Measurements from ENCODE around the gene CCND1.

CCND1 gene

GRCh38 chr11:69649576-69649900 is 8.6 kb downstream of the CCND1 start:
- H3K4me3 ChIP-seq (ENCODE audit: low read length) = no peak overlapping the region
- no peak for DNase-seq (ENCODE audit: low read depth)
- no peak for TF ChIP-seq CTCF (conservative IDR thresholded peaks at IDR 0.05; ENCODE audit: low read depth, low read length)

GRCh38 chr11:69650081-69650831 is 9.3 kb downstream of the CCND1 start:
- no peak for DNase-seq (ENCODE audit: low read depth)
- no peak for TF ChIP-seq CTCF (conservative IDR thresholded peaks at IDR 0.05; ENCODE audit: low read depth, low read length)
- H3K4me3 ChIP-seq (ENCODE audit: low read length) = no peak overlapping the region

GRCh38 chr11:69650832-69651344 is 9.9 kb downstream of the CCND1 start:
- no peak for DNase-seq (ENCODE audit: low read depth)
- no peak for TF ChIP-seq CTCF (conservative IDR thresholded peaks at IDR 0.05; ENCODE audit: low read depth, low read length)
- no peak overlapping the region for H3K4me3 ChIP-seq (ENCODE audit: low read length)

GRCh38 chr11:69651834-69652620 is 11.1 kb downstream of the CCND1 start:
- no peak for TF ChIP-seq CTCF (conservative IDR thresholded peaks at IDR 0.05; ENCODE audit: low read depth, low read length)
- no peak for DNase-seq (ENCODE audit: low read depth)
- no peak overlapping the region for H3K4me3 ChIP-seq (ENCODE audit: low read length)

- no peak for DNase-seq (ENCODE audit: low read depth)
- TF ChIP-seq CTCF (conservative IDR thresholded peaks at IDR 0.05; ENCODE audit: low read depth, low read length) = no peak
- no peak overlapping the region for H3K4me3 ChIP-seq (ENCODE audit: low read length)
Measured at GRCh38 chr11:69652999-69653398, 12.0 kb downstream of the CCND1 start.

- no peak for TF ChIP-seq CTCF (conservative IDR thresholded peaks at IDR 0.05; ENCODE audit: low read depth, low read length)
- DNase-seq (ENCODE audit: low read depth) = no peak
- no peak overlapping the region for H3K4me3 ChIP-seq (ENCODE audit: low read length)
Measured at GRCh38 chr11:69653406-69653960, 12.5 kb downstream of the CCND1 start.
